SH-SY5Y (cell line): ENCODE data around the gene ALG12.

Experiments used
- GATA2 ChIP-seq: IDR thresholded peaks from 2 replicates; pipeline ENCODE4 v1.6.1; 2011; ENCODE audit warnings: mild to moderate bottlenecking, low read depth, low read length
- GATA3 ChIP-seq: IDR thresholded peaks from 2 replicates; pipeline ENCODE4 v1.6.1; 2011; ENCODE audit warnings: low read depth, mild to moderate bottlenecking, low read length, moderate library complexity

- TF ChIP-seq GATA3 (no peak), GATA2 (no peak)
Measured at GRCh38 chr22:49944399-49944891, 26.2 kb upstream of the ALG12 start.
